D721Med (cell line): ENCODE data around the gene ZEB1.

Experiments
- DNase-seq: peaks from one replicate; pipeline ENCODE4 v3.0.0; 2011; ENCODE audit warnings: low spot score; ENCODE audit not compliant: insufficient read length
- FAIRE-seq: peaks from 2 replicates; lab custom pipeline; 2011; peaks lifted over from hg19 to GRCh38; lab: Jason Lieb, UNC
- TF ChIP-seq, protein P1 (sequence below): IDR thresholded peaks from 2 replicates; pipeline ENCODE4 v1.5.1; 2012; ENCODE audit warnings: mild to moderate bottlenecking, control low read depth; ENCODE audit not compliant: insufficient read depth; ENCODE audit errors: missing control alignments

The ZEB1 gene

DNA sequence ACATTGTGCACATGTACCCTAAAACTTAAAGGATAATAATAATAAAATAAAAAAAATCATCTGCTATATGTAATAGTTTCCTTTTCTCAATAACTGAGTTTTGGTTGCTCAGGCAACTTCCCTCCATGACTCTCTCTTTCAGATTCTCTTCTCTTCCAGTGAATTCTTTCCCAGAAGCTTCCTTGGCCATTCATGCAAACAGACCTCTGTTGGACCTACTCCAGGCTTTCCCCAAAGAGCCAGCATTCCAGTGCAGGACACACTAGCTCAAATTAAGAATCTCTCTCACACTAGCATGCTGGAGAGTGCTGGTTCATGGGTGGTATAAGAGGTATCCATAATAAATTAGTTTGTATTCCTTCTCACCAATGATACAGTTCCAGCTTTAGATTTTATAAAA is 31.0 kb upstream of the ZEB1 start:
- DNase-seq (no peak), FAIRE-seq (no peak)
- TF ChIP-seq, protein P1, sequence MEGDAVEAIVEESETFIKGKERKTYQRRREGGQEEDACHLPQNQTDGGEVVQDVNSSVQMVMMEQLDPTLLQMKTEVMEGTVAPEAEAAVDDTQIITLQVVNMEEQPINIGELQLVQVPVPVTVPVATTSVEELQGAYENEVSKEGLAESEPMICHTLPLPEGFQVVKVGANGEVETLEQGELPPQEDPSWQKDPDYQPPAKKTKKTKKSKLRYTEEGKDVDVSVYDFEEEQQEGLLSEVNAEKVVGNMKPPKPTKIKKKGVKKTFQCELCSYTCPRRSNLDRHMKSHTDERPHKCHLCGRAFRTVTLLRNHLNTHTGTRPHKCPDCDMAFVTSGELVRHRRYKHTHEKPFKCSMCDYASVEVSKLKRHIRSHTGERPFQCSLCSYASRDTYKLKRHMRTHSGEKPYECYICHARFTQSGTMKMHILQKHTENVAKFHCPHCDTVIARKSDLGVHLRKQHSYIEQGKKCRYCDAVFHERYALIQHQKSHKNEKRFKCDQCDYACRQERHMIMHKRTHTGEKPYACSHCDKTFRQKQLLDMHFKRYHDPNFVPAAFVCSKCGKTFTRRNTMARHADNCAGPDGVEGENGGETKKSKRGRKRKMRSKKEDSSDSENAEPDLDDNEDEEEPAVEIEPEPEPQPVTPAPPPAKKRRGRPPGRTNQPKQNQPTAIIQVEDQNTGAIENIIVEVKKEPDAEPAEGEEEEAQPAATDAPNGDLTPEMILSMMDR: no peak

DNA sequence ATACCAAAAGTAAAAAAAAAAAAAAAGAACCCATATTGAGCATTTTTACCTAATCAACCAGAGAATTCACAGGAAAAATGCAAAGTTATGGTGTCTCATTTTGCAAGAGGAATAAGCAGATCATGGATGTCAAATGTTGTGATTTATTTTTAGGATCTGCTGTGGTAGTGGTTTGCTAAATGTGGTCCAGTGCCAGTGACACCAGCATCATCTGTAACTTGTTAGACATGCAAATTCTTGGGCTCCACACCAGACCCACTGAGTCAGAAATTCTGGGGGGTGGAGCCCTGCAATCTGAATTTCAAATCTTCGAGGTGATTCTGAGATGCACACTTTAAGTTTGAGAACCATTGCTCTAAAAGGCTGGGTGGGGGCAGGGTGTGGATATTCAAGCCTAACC is 30.1 kb upstream of the ZEB1 start:
- TF ChIP-seq, protein P1: no peak
- DNase-seq: no peak
- FAIRE-seq: no peak

DNA sequence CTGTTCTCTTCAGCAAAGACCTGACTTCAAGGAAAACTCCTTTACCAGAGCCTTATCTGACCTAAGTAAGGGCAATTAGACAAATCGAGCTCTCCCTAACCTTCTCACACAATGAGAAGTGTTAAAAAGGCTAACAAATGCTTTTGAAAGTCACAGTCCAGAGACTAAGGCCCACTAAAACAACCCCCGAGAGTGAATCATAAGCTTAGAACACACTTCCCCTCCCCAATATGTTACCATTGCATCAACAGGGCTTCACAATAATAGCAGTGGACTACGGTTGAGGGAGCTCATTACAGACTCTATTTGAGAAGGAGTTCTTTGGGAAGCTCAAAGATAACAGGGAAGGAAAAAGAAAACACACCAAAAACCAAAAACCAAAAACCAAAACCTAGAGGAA is 28.6 kb upstream of the ZEB1 start:
- DNase-seq (no peak), FAIRE-seq (no peak)
- TF ChIP-seq, protein P1: no peak

DNA sequence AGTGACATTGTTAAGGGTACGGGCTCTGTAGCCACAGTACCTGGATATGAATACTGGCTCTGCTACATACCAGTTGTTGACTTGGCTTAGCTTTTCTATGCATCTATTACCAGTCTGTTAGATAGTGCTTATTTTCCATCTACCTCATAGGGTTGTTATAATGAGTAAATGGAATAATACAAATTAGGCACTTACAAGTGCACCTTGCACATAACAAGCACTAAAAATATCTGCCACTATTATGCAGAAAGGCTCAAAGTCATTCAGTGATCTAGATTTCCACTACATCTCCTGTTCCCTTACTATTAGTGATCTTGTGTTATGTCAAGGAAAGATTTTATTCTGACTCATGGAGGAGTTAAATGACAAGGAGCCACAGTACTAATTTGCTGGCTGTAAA is 27.9 kb upstream of the ZEB1 start:
- TF ChIP-seq, protein P1: no peak
- DNase-seq (no peak), FAIRE-seq (no peak)

DNA sequence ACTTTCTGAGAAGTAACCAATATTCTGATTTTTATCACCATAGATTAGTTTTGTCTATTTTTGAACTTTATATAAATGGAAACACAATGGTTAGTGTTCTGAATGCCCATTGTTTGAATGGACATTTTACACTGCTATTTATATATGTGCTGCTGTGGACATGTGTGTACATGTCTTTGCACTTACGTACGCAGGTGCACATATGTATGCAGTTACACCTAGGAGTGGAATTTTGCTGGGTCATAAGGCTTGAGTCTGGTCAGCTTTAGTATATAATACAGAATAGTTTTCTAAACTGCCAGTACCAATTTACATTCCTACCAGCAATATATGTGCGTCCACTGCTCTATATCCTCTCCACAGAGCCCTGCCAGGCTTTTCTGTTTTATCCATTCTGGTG is 24.5 kb upstream of the ZEB1 start:
- no peak for FAIRE-seq
- TF ChIP-seq, protein P1: no peak
- no peak for DNase-seq

DNA sequence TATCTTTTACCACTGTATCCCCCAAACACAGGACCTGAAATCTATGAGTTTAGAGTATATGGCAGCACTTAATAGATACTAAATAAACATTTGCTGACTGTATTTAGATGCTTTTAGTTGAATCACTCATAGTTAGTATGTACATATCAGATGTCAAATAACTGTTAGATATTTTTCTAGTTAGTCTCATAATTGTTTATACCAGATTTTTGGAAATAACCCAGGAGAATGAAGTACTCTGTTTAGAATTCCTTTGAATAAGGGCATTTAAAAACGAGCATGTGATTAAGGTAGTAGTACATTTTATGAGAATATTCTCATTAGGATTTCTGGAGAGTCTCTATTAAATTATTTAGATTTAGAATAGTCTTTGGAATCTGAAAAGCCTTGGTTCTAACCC is 22.3 kb upstream of the ZEB1 start:
- TF ChIP-seq, protein P1: no peak
- FAIRE-seq (no peak), DNase-seq (no peak)

DNA sequence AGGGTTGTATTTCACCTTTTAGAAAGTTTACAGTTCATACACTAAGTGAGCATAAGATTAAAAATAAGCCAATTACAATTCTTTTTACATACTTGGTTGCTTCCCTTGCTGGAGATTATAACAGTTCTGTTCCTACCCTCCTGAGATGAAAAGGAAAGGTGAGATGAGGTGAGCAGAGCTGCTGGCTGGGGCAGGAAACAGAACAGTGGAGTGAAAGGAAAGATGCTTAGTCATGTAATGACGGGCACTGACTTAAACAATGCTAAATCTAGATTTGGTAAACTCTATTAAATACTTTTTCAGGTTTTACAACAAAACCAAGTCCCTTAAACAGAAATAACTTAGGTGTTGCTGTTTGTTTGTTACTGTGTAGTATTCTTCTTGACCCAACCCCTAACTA is 19.9 kb upstream of the ZEB1 start:
- TF ChIP-seq, protein P1: no peak
- FAIRE-seq (peak; percentile 44), DNase-seq (no peak)
